ENCODE results near the gene PRKCI.
A peak's percentile ranks its signal among the peaks of the same experiment; 100 is the strongest.

Gene PRKCI

GRCh38 chr3:170207717-170208116, 14.5 kb upstream of the PRKCI start:
- no peak for TF ChIP-seq CTCF (IDR thresholded peaks at IDR 0.05; ENCODE audit: extremely low read depth, missing control alignments)
- DNase-seq (ENCODE audit: low spot score): no peak

- no peak for DNase-seq (ENCODE audit: low spot score)
- TF ChIP-seq CTCF (IDR thresholded peaks at IDR 0.05; ENCODE audit: extremely low read depth, missing control alignments): no peak
Measured at GRCh38 chr3:170211668-170212067, 10.6 kb upstream of the PRKCI start.

GRCh38 chr3:170219850-170220249, 2.4 kb upstream of the PRKCI start:
- no peak for DNase-seq (ENCODE audit: low spot score)
- no peak for TF ChIP-seq CTCF (IDR thresholded peaks at IDR 0.05; ENCODE audit: extremely low read depth, missing control alignments)

GRCh38 chr3:170220871-170221270, 1.4 kb upstream of the PRKCI start:
- TF ChIP-seq CTCF (IDR thresholded peaks at IDR 0.05; ENCODE audit: extremely low read depth, missing control alignments): no peak
- no peak for DNase-seq (ENCODE audit: low spot score)

- no peak for TF ChIP-seq CTCF (IDR thresholded peaks at IDR 0.05; ENCODE audit: extremely low read depth, missing control alignments)
- DNase-seq (ENCODE audit: low spot score): peak; percentile 63
Measured at GRCh38 chr3:170222647-170223541, 670 bp downstream of the PRKCI start.

- no peak for DNase-seq (ENCODE audit: low spot score)
- TF ChIP-seq CTCF (IDR thresholded peaks at IDR 0.05; ENCODE audit: extremely low read depth, missing control alignments): no peak
Measured at GRCh38 chr3:170225166-170225565, 2.9 kb downstream of the PRKCI start.

GRCh38 chr3:170226426-170226960, 4.3 kb downstream of the PRKCI start:
- DNase-seq (ENCODE audit: low spot score): no peak
- TF ChIP-seq CTCF (IDR thresholded peaks at IDR 0.05; ENCODE audit: extremely low read depth, missing control alignments): no peak

Measured in GM20000 (cell line).